ENCODE data around the gene TF.
A peak's percentile ranks its signal among the peaks of the same experiment; 100 is the strongest.

The TF gene

GRCh38 chr3:133792171-133792763 is 46.1 kb downstream of the TF start:
- H3K4me3 ChIP-seq (ENCODE audit: low read depth in 1 of 2, low read length in 2 of 2) = no peak overlapping the region
- no peaks in the 10 kb centered on the region for H3K9me3 ChIP-seq (ENCODE audit: control insufficient read depth in 1 of 2, low read length in 2 of 2)
- no peaks in the 10 kb centered on the region for H3K4me1 ChIP-seq (ENCODE audit: control insufficient read depth in 1 of 2, insufficient read depth in 2 of 2, low read length in 2 of 2)
- no peaks in the 10 kb centered on the region for H3K36me3 ChIP-seq (ENCODE audit: control insufficient read depth in 1 of 2, insufficient read depth in 2 of 2, low read length in 2 of 2)
- H3K27ac ChIP-seq (ENCODE audit: low read length) = no peak overlapping the region
- no peaks in the 10 kb centered on the region for H3K27me3 ChIP-seq (ENCODE audit: low read depth, low read length)

GRCh38 chr3:133797396-133798105 is 51.4 kb downstream of the TF start:
- Histone ChIP-seq H3K9me3 (ENCODE audit: control insufficient read depth in 1 of 2, low read length in 2 of 2) (no peaks in the 10 kb centered on the region), H3K27me3 (ENCODE audit: low read depth, low read length) (no peaks in the 10 kb centered on the region), H3K27ac (ENCODE audit: low read length) (no peak overlapping the region), H3K4me1 (ENCODE audit: control insufficient read depth in 1 of 2, insufficient read depth in 2 of 2, low read length in 2 of 2) (no peaks in the 10 kb centered on the region), H3K36me3 (ENCODE audit: control insufficient read depth in 1 of 2, insufficient read depth in 2 of 2, low read length in 2 of 2) (no peaks in the 10 kb centered on the region), H3K4me3 (ENCODE audit: low read depth in 1 of 2, low read length in 2 of 2) (no peak overlapping the region)

GRCh38 chr3:133799794-133800585 is 53.8 kb downstream of the TF start:
- H3K27ac ChIP-seq (ENCODE audit: low read length) = no peak overlapping the region
- H3K9me3 ChIP-seq (ENCODE audit: control insufficient read depth in 1 of 2, low read length in 2 of 2) = no peaks in the 10 kb centered on the region
- H3K4me3 ChIP-seq (ENCODE audit: low read depth in 1 of 2, low read length in 2 of 2) = no peak overlapping the region
- no peaks in the 10 kb centered on the region for H3K4me1 ChIP-seq (ENCODE audit: control insufficient read depth in 1 of 2, insufficient read depth in 2 of 2, low read length in 2 of 2)
- H3K27me3 ChIP-seq (ENCODE audit: low read depth, low read length) = no peaks in the 10 kb centered on the region
- no peaks in the 10 kb centered on the region for H3K36me3 ChIP-seq (ENCODE audit: control insufficient read depth in 1 of 2, insufficient read depth in 2 of 2, low read length in 2 of 2)

GRCh38 chr3:133803469-133803868 is 57.3 kb downstream of the TF start:
- H3K36me3 ChIP-seq (ENCODE audit: control insufficient read depth in 1 of 2, insufficient read depth in 2 of 2, low read length in 2 of 2) = peaks cover 6 to 8% of the 10 kb centered on the region in 2 donors
- H3K27me3 ChIP-seq (ENCODE audit: low read depth, low read length) = no peaks in the 10 kb centered on the region
- H3K9me3 ChIP-seq (ENCODE audit: control insufficient read depth in 1 of 2, low read length in 2 of 2) = no peaks in the 10 kb centered on the region
- no peak overlapping the region for H3K27ac ChIP-seq (ENCODE audit: low read length)
- H3K4me1 ChIP-seq (ENCODE audit: control insufficient read depth in 1 of 2, insufficient read depth in 2 of 2, low read length in 2 of 2) = peaks cover 5 to 6% of the 10 kb centered on the region in 2 donors
- no peak overlapping the region for H3K4me3 ChIP-seq (ENCODE audit: low read depth in 1 of 2, low read length in 2 of 2)

GRCh38 chr3:133804896-133805295 is 58.7 kb downstream of the TF start:
- Histone ChIP-seq H3K4me3 (ENCODE audit: low read depth in 1 of 2, low read length in 2 of 2) (peak overlapping the region; percentile 89 to 98), H3K4me1 (ENCODE audit: control insufficient read depth in 1 of 2, insufficient read depth in 2 of 2, low read length in 2 of 2) (peaks cover 5 to 6% of the 10 kb centered on the region in 2 donors), H3K27ac (ENCODE audit: low read length) (no peak overlapping the region), H3K36me3 (ENCODE audit: control insufficient read depth in 1 of 2, insufficient read depth in 2 of 2, low read length in 2 of 2) (peaks cover 6 to 8% of the 10 kb centered on the region in 2 donors), H3K9me3 (ENCODE audit: control insufficient read depth in 1 of 2, low read length in 2 of 2) (no peaks in the 10 kb centered on the region), H3K27me3 (ENCODE audit: low read depth, low read length) (no peaks in the 10 kb centered on the region)

GRCh38 chr3:133805384-133805701 is 59.1 kb downstream of the TF start:
- peaks cover 6 to 8% of the 10 kb centered on the region in 2 donors for H3K36me3 ChIP-seq (ENCODE audit: control insufficient read depth in 1 of 2, insufficient read depth in 2 of 2, low read length in 2 of 2)
- H3K27me3 ChIP-seq (ENCODE audit: low read depth, low read length) = no peaks in the 10 kb centered on the region
- no peak overlapping the region for H3K27ac ChIP-seq (ENCODE audit: low read length)
- H3K4me3 ChIP-seq (ENCODE audit: low read depth in 1 of 2, low read length in 2 of 2) = peak overlapping the region; percentile 89 to 98
- no peaks in the 10 kb centered on the region for H3K9me3 ChIP-seq (ENCODE audit: control insufficient read depth in 1 of 2, low read length in 2 of 2)
- peaks cover 5 to 6% of the 10 kb centered on the region in 2 donors for H3K4me1 ChIP-seq (ENCODE audit: control insufficient read depth in 1 of 2, insufficient read depth in 2 of 2, low read length in 2 of 2)

GRCh38 chr3:133805702-133806475 is 59.7 kb downstream of the TF start, which contains the start of gene SRPRB:
SRPRB (plus strand) TSS chr3:133805815; CDS start chr3:133805849, 34 bp downstream.
- H3K27ac ChIP-seq (ENCODE audit: low read length) = peak within 1 kb of the TSS; percentile 75
- H3K4me3 ChIP-seq (ENCODE audit: low read depth in 1 of 2, low read length in 2 of 2) = peak within 1 kb of the TSS; percentile 89 to 98
- peaks cover 5 to 6% of the 10 kb centered on the region in 2 donors for H3K4me1 ChIP-seq (ENCODE audit: control insufficient read depth in 1 of 2, insufficient read depth in 2 of 2, low read length in 2 of 2)
- peaks cover 10 to 11% of the 10 kb centered on the region in 2 donors for H3K36me3 ChIP-seq (ENCODE audit: control insufficient read depth in 1 of 2, insufficient read depth in 2 of 2, low read length in 2 of 2)
- H3K9me3 ChIP-seq (ENCODE audit: control insufficient read depth in 1 of 2, low read length in 2 of 2) = no peaks in the 10 kb centered on the region
- no peaks in the 10 kb centered on the region for H3K27me3 ChIP-seq (ENCODE audit: low read depth, low read length)

- Histone ChIP-seq H3K4me3 (ENCODE audit: low read depth in 1 of 2, low read length in 2 of 2) (no peak overlapping the region), H3K27ac (ENCODE audit: low read length) (no peak overlapping the region), H3K4me1 (ENCODE audit: control insufficient read depth in 1 of 2, insufficient read depth in 2 of 2, low read length in 2 of 2) (no peaks in the 10 kb centered on the region), H3K9me3 (ENCODE audit: control insufficient read depth in 1 of 2, low read length in 2 of 2) (no peaks in the 10 kb centered on the region), H3K36me3 (ENCODE audit: control insufficient read depth in 1 of 2, insufficient read depth in 2 of 2, low read length in 2 of 2) (peaks cover 49 to 62% of the 10 kb centered on the region in 2 donors), H3K27me3 (ENCODE audit: low read depth, low read length) (no peaks in the 10 kb centered on the region)
Measured at GRCh38 chr3:133812872-133813271, 66.7 kb downstream of the TF start.

GRCh38 chr3:133815386-133815785 is 69.2 kb downstream of the TF start:
- peaks cover 57 to 70% of the 10 kb centered on the region in 2 donors for H3K36me3 ChIP-seq (ENCODE audit: control insufficient read depth in 1 of 2, insufficient read depth in 2 of 2, low read length in 2 of 2)
- H3K9me3 ChIP-seq (ENCODE audit: control insufficient read depth in 1 of 2, low read length in 2 of 2) = no peaks in the 10 kb centered on the region
- H3K4me1 ChIP-seq (ENCODE audit: control insufficient read depth in 1 of 2, insufficient read depth in 2 of 2, low read length in 2 of 2) = no peaks in the 10 kb centered on the region
- H3K4me3 ChIP-seq (ENCODE audit: low read depth in 1 of 2, low read length in 2 of 2) = no peak overlapping the region
- H3K27me3 ChIP-seq (ENCODE audit: low read depth, low read length) = no peaks in the 10 kb centered on the region
- no peak overlapping the region for H3K27ac ChIP-seq (ENCODE audit: low read length)

- Histone ChIP-seq H3K9me3 (ENCODE audit: control insufficient read depth in 1 of 2, low read length in 2 of 2) (no peaks in the 10 kb centered on the region), H3K4me1 (ENCODE audit: control insufficient read depth in 1 of 2, insufficient read depth in 2 of 2, low read length in 2 of 2) (no peaks in the 10 kb centered on the region), H3K4me3 (ENCODE audit: low read depth in 1 of 2, low read length in 2 of 2) (no peak overlapping the region), H3K27ac (ENCODE audit: low read length) (no peak overlapping the region), H3K36me3 (ENCODE audit: control insufficient read depth in 1 of 2, insufficient read depth in 2 of 2, low read length in 2 of 2) (peaks cover 77 to 78% of the 10 kb centered on the region in 2 donors), H3K27me3 (ENCODE audit: low read depth, low read length) (no peaks in the 10 kb centered on the region)
Measured at GRCh38 chr3:133820129-133820528, 73.9 kb downstream of the TF start.

All from muscle layer of duodenum (tissue), 2 donors.